Left renal cortex interstitium (tissue), 4 donors: ENCODE results near the gene EMC10. TPM values are rescaled to one million over a fixed set of nuclear protein-coding genes. Genes with fewer than 3 reads are reported as not detected.
"Not testable (repeated sequence)": the region's sequence is repeated elsewhere in the genome, so short reads cannot be mapped to it uniquely, and the experiment has no call there.

Experiments used
- DNase-seq, 4 donors: peaks; one replicate each; pipeline ENCODE4 v3.0.0-alpha.2; 2013; ENCODE audit warnings: low read depth in 4 of 4, low spot score in 2 of 4, missing footprints in 1 of 4
- polyA plus RNA-seq, 4 donors: library from polyadenylated mRNA; unstranded; fragments of 120-200 nt; gene quantifications; one replicate each; pipeline ENCODE4 v1.2.1, GENCODE V29; 2013; ENCODE audit not compliant: insufficient read length in 4 of 4

Gene EMC10
- polyA plus RNA-seq, 4 donors: 109 to 209 (median 150) TPM

GRCh38 chr19:50450369-50451222 is 25.7 kb upstream of the EMC10 start:
- no peak for DNase-seq

- no peak for DNase-seq
These were observed 25.1 kb upstream of the EMC10 start for GRCh38 chr19:50451223-50451534.

DNA sequence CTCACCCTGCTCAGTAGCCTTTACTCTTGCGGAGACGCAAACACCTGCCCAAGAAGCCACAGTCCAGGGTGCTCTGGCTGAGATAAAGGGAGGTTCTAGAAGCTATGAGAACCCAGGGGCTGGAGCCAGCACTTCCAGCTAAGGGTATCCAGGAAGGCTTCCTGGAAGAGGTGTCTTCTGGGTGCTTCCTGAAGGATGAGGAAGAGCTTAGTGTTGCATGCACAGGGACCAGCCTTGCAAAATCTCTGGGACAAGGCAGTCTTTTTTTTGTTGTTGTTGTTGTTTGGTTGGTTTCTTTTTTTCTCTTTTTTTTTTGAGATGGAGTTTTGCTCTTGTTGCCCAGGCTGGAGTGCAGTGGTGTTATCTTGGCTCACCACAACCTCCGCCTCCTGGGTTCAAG is 23.1 kb upstream of the EMC10 start:
- no peak for DNase-seq

DNA sequence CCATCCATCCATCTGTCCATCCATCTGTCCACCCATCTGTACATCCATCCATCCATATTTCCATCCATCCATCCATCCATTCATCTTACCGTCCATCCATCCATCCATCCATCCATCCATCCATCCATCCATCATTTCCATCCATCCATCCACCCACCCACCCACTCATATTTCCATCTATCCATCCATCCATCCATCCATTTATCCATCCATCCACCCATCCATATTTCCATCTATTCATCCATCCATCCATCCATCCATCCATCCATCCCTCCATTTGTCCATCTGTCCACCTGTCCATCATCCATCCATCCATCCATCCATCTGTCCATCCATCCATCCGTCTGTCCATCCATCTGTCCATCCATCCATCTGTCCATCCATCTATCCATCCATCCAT is 20.3 kb upstream of the EMC10 start:
- DNase-seq: no peak

DNA sequence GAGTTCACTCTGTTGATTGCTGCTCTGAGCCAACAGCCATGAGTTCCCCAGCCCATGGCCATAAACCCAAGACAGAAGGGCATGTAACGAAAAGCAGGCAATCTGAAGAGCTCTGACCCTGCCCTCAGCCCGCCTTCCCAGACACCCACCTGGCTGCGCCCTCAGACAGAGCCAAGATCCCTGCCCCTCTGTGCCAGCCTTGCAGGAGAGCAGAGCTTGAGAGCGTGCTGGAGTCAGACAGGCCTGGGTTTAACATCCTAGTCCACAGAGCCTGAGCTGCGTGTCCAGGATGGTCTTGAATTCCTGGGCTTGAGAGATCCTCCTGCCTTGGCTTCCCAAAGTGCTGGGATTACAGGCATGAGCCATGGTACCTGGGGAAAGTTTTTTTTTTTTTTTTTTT is 19.0 kb upstream of the EMC10 start:
- DNase-seq: no peak

GRCh38 chr19:50458396-50459066 is 17.8 kb upstream of the EMC10 start:
- peak in 1 of 4 donors; percentile 10 for DNase-seq

GRCh38 chr19:50459067-50459456 is 17.2 kb upstream of the EMC10 start:
- DNase-seq: no peak

GRCh38 chr19:50459638-50460037 is 16.7 kb upstream of the EMC10 start:
- DNase-seq: no peak

DNA sequence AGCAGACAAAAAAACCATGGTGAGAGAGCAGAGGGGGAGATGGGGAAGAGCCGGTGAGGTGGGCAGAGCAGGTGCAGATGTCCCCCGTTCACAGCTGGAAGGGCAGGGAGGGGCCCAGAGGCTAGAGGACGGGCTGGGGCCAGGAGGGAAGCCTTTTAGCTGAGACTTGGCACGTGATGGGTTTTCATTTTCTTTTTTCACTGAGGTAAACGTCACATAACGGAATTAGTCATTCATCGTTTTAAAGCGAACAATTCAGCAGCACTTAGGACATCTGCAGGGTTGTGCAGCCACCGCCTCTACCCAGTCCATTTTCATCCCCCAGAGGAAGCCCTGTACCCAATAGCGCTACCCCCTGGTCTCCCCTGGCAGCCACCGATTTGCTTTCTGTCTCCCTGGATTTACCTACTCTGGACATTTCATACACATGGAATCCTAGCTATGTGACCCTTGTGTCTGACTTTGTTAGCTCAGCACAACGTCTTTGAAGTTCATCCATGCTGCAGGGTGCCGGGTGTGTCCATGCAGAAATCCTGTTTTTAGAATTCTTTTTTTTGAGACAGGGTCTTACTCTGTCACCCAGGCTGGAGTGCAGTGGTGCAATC is 16.0 kb upstream of the EMC10 start:
- DNase-seq: peak in 1 of 4 donors; percentile 10

GRCh38 chr19:50461066-50461875 is 15.0 kb upstream of the EMC10 start:
- peak in 1 of 4 donors; percentile 40 for DNase-seq

DNA sequence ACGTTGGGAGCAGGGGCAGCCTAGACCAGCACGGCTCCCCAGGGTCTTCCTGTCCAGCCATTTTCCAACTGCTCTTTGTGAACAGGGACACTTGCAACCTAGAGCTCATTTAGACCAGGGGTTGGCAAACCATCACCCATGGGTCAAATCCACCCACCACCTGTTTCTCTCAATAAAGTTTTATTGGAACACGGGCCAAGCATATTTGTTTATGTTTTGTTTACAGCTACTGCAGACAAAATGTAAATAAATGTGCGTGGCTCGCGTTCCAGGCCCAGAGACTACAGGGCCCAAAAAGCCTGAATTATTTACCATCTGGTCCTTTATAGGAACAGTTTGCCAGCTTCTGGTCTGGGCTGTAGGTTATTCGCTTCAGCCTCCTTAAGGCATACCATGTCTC is 13.3 kb upstream of the EMC10 start:
- no peak for DNase-seq

- no peak for DNase-seq
These were observed 12.0 kb upstream of the EMC10 start for GRCh38 chr19:50464348-50464747.

GRCh38 chr19:50465000-50465399 is 11.3 kb upstream of the EMC10 start:
- DNase-seq: no peak

- no peak for DNase-seq
These were observed 10.2 kb upstream of the EMC10 start for GRCh38 chr19:50465986-50466705.

- DNase-seq: no peak
These were observed 9.6 kb upstream of the EMC10 start for GRCh38 chr19:50466706-50467039.

DNA sequence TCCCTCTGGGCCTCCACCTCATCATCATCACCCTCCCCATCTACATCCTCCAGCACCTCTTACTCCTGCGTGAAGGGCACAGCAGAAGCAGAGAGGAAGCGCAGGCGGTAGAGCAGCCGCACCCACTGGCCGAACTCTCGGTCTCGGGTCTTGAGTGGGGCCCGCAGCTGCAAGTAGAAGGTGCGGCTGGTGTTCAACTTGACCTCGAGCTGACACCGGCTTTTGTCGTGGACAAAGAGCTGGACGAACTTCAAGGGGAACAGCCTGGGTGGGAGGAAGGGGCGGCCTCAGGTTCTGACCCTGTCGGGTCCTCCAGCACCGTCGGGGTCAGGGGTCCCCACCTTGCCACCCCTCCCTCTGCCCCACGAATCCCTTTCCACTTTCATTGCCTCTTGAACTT is 8.7 kb upstream of the EMC10 start:
- no peak for DNase-seq

DNA sequence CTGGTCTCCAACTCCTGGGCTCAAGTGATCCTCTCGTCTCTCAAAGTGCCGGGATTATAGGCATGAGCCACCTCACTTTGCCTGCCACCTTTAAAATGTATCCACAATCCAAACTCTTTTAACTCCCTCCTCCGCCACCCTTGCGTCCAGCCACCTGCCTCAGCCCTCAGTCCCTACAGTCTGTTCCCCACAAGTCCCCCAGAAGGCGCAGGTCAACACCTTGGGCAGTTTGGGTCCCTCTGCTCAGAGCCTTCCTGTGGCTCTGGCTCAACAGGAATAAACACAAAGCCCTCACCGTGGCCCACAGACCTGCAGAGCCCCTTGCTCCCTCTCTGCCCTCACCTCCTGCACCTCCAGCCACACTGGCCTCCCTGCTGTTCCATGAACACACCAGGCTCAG is 7.5 kb upstream of the EMC10 start:
- no peak for DNase-seq

GRCh38 chr19:50473336-50473735 is 3.0 kb upstream of the EMC10 start:
- not testable (repeated sequence) for DNase-seq

- DNase-seq: no peak
These were observed 1.2 kb upstream of the EMC10 start for GRCh38 chr19:50475101-50475568.

GRCh38 chr19:50475736-50476223 is 527 bp upstream of the EMC10 start:
- no peak for DNase-seq
